IMR-90 (cell line): ENCODE results near the gene C3.

ENCODE experiments used
- BHLHE40 ChIP-seq: fragments of 150-350 bp; IDR thresholded peaks from 2 replicates; pipeline ENCODE4 v1.6.1; 2016; ENCODE audit warnings: mild to moderate bottlenecking, low read depth, low read length
- POLR2A ChIP-seq: IDR thresholded peaks from 2 replicates; pipeline ENCODE4 v1.6.1; 2012; ENCODE audit warnings: mild to moderate bottlenecking, low read depth, low read length
- SMC3 ChIP-seq: fragments of 150-350 bp; IDR thresholded peaks from 2 replicates; pipeline ENCODE4 v1.6.1; 2016; ENCODE audit warnings: low read depth, mild to moderate bottlenecking, antibody characterized with exemption, low read length, moderate library complexity
- USF2 ChIP-seq: fragments of 150-350 bp; IDR thresholded peaks from 2 replicates; pipeline ENCODE4 v1.6.1; 2017; ENCODE audit warnings: mild to moderate bottlenecking, antibody characterized with exemption, low read length, low read depth
- TF ChIP-seq, protein P1 (sequence below): conservative IDR thresholded peaks from 2 replicates; pipeline ENCODE4 v1.5.1; 2012; ENCODE audit warnings: mild to moderate bottlenecking, low read depth, low read length, improper control_type of control experiment

GRCh38 chr19:6667114-6667627 lies 53.3 kb downstream of the C3 start:
- TF ChIP-seq, protein P1, sequence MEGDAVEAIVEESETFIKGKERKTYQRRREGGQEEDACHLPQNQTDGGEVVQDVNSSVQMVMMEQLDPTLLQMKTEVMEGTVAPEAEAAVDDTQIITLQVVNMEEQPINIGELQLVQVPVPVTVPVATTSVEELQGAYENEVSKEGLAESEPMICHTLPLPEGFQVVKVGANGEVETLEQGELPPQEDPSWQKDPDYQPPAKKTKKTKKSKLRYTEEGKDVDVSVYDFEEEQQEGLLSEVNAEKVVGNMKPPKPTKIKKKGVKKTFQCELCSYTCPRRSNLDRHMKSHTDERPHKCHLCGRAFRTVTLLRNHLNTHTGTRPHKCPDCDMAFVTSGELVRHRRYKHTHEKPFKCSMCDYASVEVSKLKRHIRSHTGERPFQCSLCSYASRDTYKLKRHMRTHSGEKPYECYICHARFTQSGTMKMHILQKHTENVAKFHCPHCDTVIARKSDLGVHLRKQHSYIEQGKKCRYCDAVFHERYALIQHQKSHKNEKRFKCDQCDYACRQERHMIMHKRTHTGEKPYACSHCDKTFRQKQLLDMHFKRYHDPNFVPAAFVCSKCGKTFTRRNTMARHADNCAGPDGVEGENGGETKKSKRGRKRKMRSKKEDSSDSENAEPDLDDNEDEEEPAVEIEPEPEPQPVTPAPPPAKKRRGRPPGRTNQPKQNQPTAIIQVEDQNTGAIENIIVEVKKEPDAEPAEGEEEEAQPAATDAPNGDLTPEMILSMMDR: no peak
- TF ChIP-seq USF2 (no peak), POLR2A (no peak), SMC3 (no peak), BHLHE40 (no peak)
